HTR-8/SVneo (cell line): ENCODE data around the gene LAMP1.
"Not testable (repeated sequence)": the region's sequence is repeated elsewhere in the genome, so short reads cannot be mapped to it uniquely, and the experiment has no call there.

ENCODE experiments used
- DNase-seq: peaks from one replicate; pipeline ENCODE4 v3.0.0; 2011; ENCODE audit warnings: low spot score, mixed read lengths; ENCODE audit not compliant: insufficient read length
- FAIRE-seq: peaks from 2 replicates; lab custom pipeline; 2011; peaks lifted over from hg19 to GRCh38; lab: Jason Lieb, UNC

LAMP1 gene

GRCh38 chr13:113351514-113352026 lies 54.5 kb downstream of the LAMP1 start:
- no peak for DNase-seq

GRCh38 chr13:113353254-113353653 lies 56.2 kb downstream of the LAMP1 start:
- no peak for DNase-seq

More at GRCh38 chr13:113351514-113352026, 54.5 kb downstream of the LAMP1 start:
- FAIRE-seq, result no peak

GRCh38 chr13:113354831-113355610 lies 58.0 kb downstream of the LAMP1 start:
- no peak for DNase-seq

More at GRCh38 chr13:113353254-113353653, 56.2 kb downstream of the LAMP1 start:
- FAIRE-seq, result no peak

GRCh38 chr13:113355621-113356020 lies 58.6 kb downstream of the LAMP1 start:
- no peak for FAIRE-seq
- DNase-seq, result no peak

More at GRCh38 chr13:113354831-113355610, 58.0 kb downstream of the LAMP1 start:
- FAIRE-seq, result no peak

GRCh38 chr13:113356596-113356995 lies 59.6 kb downstream of the LAMP1 start:
- DNase-seq (no peak), FAIRE-seq (no peak)

DNA sequence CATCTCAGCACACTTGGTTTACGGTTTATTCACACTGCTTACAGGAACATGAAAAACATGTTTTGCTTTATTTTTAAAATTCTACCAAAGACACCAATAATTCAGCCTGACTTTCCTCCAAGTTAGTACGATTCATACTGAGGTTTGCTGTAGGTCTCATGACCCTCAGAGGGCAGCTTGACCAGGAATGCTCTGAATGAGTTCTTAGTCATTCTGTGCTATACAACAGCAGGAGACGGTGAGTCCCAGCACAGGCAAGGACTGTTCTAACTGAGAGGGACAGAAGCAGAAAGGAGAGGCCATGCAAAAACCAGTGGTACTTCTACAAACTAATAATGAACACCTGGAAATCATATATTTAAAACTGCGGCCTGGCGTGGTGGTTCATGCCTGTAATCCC lies 60.5 kb downstream of the LAMP1 start:
- no peak for FAIRE-seq
- no peak for DNase-seq

DNA sequence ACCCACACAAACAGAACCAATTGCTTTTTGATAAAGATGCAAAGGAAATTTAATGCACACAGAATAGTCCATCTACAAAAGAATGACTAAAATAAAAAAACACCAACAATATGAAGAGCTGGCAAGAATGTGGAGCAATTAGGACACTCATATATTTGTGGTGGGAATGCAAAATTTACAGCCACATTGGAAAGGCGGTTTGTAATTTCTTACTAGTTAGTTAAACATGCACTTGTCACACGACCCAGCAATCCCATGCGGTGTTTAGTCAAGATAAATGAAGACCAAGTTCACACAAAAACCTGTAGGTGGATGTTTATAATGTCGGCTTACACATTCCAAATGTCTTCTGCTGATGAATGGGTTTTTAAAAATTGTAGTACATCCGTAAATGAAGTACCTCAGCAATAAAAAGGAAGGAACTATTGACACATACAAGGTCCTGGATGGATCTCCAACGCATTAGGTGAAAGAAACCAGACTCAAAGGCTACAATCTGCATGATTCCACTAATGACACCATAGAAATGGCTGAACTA lies 61.7 kb downstream of the LAMP1 start:
- DNase-seq, result no peak
- no peak for FAIRE-seq

- FAIRE-seq (no peak), DNase-seq (no peak)
These were observed 62.5 kb downstream of the LAMP1 start for GRCh38 chr13:113359571-113359970.

- DNase-seq (no peak), FAIRE-seq (no peak)
These were observed 63.4 kb downstream of the LAMP1 start for GRCh38 chr13:113360446-113360845.

- FAIRE-seq, result no peak
- no peak for DNase-seq
These were observed 64.4 kb downstream of the LAMP1 start for GRCh38 chr13:113361406-113361805.

DNA sequence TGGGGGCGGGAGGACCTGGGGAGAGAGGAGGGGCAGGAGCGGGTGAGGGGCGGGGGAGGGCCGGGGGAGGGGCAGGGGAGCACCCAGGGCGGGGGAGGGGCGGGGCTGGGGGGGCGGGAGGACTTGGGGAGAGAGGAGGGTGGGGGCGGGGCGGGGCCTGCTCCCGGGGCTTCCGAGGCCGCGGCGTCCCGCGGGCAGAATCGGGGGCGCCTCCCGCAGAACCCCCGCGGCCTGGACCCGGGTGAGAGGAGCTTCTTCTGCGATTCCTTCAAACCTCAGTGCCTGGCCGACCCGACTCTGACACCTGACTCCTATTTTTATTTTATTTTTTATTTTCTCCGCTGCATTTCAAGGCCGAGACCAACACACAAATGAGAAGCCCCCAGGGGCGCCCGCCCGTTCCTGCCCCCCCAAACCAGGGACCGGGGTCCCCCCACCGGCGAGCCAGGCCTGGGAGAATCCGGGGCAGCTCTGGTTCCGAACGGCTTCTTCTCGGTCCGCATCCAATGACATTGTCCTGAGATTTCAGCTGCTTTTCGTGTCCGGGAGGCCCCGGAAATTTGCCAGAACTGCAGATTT lies 67.4 kb downstream of the LAMP1 start:
- peak; percentile 22 for DNase-seq
- FAIRE-seq, result no peak

- no peak for FAIRE-seq
- DNase-seq, result no peak
These were observed 68.0 kb downstream of the LAMP1 start for GRCh38 chr13:113364901-113365582.

GRCh38 chr13:113365583-113365970 lies 68.5 kb downstream of the LAMP1 start:
- DNase-seq (no peak), FAIRE-seq (no peak)

- DNase-seq, result no peak
- FAIRE-seq, result no peak
These were observed 69.0 kb downstream of the LAMP1 start for GRCh38 chr13:113365971-113366588.

- FAIRE-seq (no peak), DNase-seq (no peak)
These were observed 70.1 kb downstream of the LAMP1 start for GRCh38 chr13:113367020-113367560.

GRCh38 chr13:113367771-113368170 lies 70.7 kb downstream of the LAMP1 start:
- no peak for FAIRE-seq
- DNase-seq, result no peak

GRCh38 chr13:113368353-113368752 lies 71.3 kb downstream of the LAMP1 start:
- DNase-seq, FAIRE-seq: not testable (repeated sequence)

- FAIRE-seq, result no peak
These were observed 72.2 kb downstream of the LAMP1 start for GRCh38 chr13:113369189-113369588.

GRCh38 chr13:113369881-113370280 lies 72.8 kb downstream of the LAMP1 start:
- no peak for FAIRE-seq
- no peak for DNase-seq

More at GRCh38 chr13:113369189-113369588, 72.2 kb downstream of the LAMP1 start:
- no peak for DNase-seq

GRCh38 chr13:113371061-113371460 lies 74.0 kb downstream of the LAMP1 start:
- no peak for DNase-seq
- FAIRE-seq, result no peak
